Osteoblast (primary cell): ENCODE results near the gene MRPL23. TPM values are rescaled to one million over a fixed set of nuclear protein-coding genes. Genes with fewer than 3 reads are reported as not detected.

ENCODE experiments used
- DNase-seq: peaks from one replicate; pipeline ENCODE4 v3.0.0; 2011; ENCODE audit warnings: low spot score, mixed read lengths; ENCODE audit not compliant: insufficient read length; ENCODE audit errors: missing footprints
- H2AFZ ChIP-seq: 2 replicates; pipeline ENCODE4 v1.6.0; 2011; ENCODE audit warnings: mild to moderate bottlenecking, low read length
- H3K27ac ChIP-seq: 2 replicates; pipeline ENCODE4 v1.5.1; 2011; ENCODE audit warnings: mild to moderate bottlenecking, low read depth, low read length, moderate library complexity
- H3K27me3 ChIP-seq: 2 replicates; pipeline ENCODE4 v1.6.0; 2012; ENCODE audit warnings: mild to moderate bottlenecking, control low read depth, inconsistent platforms, low read length, moderate library complexity; ENCODE audit not compliant: insufficient read depth
- H3K36me3 ChIP-seq: 2 replicates; pipeline ENCODE4 v1.5.1; 2011; ENCODE audit warnings: mild to moderate bottlenecking, low read length, control low read depth, moderate library complexity; ENCODE audit not compliant: insufficient read depth
- H3K4me1 ChIP-seq: 2 replicates; pipeline ENCODE4 v1.5.1; 2011; ENCODE audit warnings: mild to moderate bottlenecking, low read length, control low read depth, moderate library complexity; ENCODE audit not compliant: insufficient read depth
- H3K4me2 ChIP-seq: 2 replicates; pipeline ENCODE4 v1.6.0; 2011; ENCODE audit warnings: mild to moderate bottlenecking, low read length; ENCODE audit not compliant: insufficient read depth
- H3K4me3 ChIP-seq: fragments of 200-600 bp; sonication (generic); 3 replicates; pipeline ENCODE4 v1.5.1; 2012; ENCODE audit warnings: mild to moderate bottlenecking, low read length, inconsistent platforms; ENCODE audit not compliant: insufficient read depth
- H3K79me2 ChIP-seq: 2 replicates; pipeline ENCODE4 v1.6.0; 2012; ENCODE audit warnings: mild to moderate bottlenecking, low read length, control low read depth, inconsistent platforms; ENCODE audit not compliant: insufficient read depth
- H3K9me3 ChIP-seq: 2 replicates; pipeline ENCODE4 v1.5.1; 2011; ENCODE audit warnings: low read depth, low read length, control low read depth
- H4K20me1 ChIP-seq: 2 replicates; pipeline ENCODE4 v1.6.0; 2012; ENCODE audit warnings: mild to moderate bottlenecking, low read length, control low read depth; ENCODE audit not compliant: insufficient read depth
- total RNA-seq: library from RNA; depleted of rRNA; stranded (reverse); fragments of >200 nt; gene quantifications from 2 replicates; pipeline ENCODE4 v1.2.3, GENCODE V29; 2012
- TF ChIP-seq, protein P1 (sequence below): IDR thresholded peaks from 2 replicates; pipeline ENCODE4 v1.5.1; 2011; ENCODE audit warnings: mild to moderate bottlenecking, low read depth, low read length, moderate library complexity; ENCODE audit errors: extremely low read depth

The MRPL23 gene
- total RNA-seq, 1 donor, result 94.5 TPM

DNA sequence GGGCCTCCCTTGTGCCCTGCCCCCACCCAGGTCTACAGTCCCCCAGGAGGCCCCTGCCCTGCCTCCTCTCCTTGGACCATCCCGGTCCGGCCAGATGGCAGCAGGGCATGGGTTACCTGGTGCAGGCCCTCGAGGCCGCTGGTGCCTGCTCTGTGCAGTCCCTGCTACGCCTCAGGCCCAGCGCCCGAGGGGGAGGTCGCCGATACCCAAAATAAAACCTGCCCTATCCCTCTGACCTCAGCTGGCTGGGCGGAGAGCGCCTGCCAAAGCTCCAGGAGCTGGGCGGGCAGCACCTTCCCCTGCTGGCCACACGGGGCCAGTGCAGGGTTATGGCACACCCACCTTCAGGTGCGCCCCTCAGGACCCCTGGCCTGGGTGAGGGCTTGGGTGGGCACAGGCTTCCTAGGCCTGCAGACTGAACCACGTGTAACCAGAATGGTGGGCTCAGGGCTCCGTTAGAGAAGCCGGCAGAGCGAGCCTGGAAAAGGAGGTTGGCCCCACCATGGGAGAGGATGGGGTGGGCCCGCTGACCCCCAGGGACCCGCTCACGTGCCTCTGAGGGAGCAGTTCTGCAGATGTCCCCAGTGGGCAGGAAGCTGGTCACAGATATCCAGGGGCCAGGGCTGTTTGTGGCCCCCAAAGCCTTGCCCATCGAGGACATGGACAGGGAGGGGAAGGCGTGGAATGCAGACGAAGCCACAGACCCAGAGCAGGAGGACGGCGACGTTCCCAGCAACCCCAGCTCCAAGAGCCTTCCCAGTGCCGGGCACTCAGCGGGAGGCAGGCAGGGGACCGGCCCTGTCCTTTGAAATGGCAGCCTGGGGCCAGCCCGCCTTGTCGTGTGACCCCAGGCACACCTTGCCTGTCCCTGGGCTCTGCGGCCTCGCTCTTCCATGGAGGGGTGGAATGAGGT is 29.4 kb upstream of the MRPL23 start:
- no peak overlapping the region for H3K4me2 ChIP-seq
- H3K36me3 ChIP-seq, result no peaks in the 10 kb centered on the region
- no peak overlapping the region for H3K4me3 ChIP-seq
- no peaks in the 10 kb centered on the region for H4K20me1 ChIP-seq
- no peak overlapping the region for H2AFZ ChIP-seq
- H3K79me2 ChIP-seq, result no peaks in the 10 kb centered on the region
- peaks cover 3% of the 10 kb centered on the region for H3K27me3 ChIP-seq
- H3K27ac ChIP-seq, result no peak overlapping the region
- peak; percentile 94 for DNase-seq
- peaks cover 4% of the 10 kb centered on the region for H3K4me1 ChIP-seq
- TF ChIP-seq, protein P1, sequence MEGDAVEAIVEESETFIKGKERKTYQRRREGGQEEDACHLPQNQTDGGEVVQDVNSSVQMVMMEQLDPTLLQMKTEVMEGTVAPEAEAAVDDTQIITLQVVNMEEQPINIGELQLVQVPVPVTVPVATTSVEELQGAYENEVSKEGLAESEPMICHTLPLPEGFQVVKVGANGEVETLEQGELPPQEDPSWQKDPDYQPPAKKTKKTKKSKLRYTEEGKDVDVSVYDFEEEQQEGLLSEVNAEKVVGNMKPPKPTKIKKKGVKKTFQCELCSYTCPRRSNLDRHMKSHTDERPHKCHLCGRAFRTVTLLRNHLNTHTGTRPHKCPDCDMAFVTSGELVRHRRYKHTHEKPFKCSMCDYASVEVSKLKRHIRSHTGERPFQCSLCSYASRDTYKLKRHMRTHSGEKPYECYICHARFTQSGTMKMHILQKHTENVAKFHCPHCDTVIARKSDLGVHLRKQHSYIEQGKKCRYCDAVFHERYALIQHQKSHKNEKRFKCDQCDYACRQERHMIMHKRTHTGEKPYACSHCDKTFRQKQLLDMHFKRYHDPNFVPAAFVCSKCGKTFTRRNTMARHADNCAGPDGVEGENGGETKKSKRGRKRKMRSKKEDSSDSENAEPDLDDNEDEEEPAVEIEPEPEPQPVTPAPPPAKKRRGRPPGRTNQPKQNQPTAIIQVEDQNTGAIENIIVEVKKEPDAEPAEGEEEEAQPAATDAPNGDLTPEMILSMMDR, result peak; percentile 43
- H3K9me3 ChIP-seq, result no peaks in the 10 kb centered on the region

- peaks cover 4% of the 10 kb centered on the region for H3K4me1 ChIP-seq
- peaks cover 3% of the 10 kb centered on the region for H3K27me3 ChIP-seq
- no peak overlapping the region for H3K27ac ChIP-seq
- no peaks in the 10 kb centered on the region for H3K79me2 ChIP-seq
- TF ChIP-seq, protein P1, result peak; percentile 16
- DNase-seq, result peak; percentile 89
- H2AFZ ChIP-seq, result no peak overlapping the region
- no peak overlapping the region for H3K4me3 ChIP-seq
- H4K20me1 ChIP-seq, result no peaks in the 10 kb centered on the region
- no peak overlapping the region for H3K4me2 ChIP-seq
- H3K36me3 ChIP-seq, result no peaks in the 10 kb centered on the region
- H3K9me3 ChIP-seq, result no peaks in the 10 kb centered on the region
Measured at GRCh38 chr11:1918436-1919315, 28.5 kb upstream of the MRPL23 start.

DNA sequence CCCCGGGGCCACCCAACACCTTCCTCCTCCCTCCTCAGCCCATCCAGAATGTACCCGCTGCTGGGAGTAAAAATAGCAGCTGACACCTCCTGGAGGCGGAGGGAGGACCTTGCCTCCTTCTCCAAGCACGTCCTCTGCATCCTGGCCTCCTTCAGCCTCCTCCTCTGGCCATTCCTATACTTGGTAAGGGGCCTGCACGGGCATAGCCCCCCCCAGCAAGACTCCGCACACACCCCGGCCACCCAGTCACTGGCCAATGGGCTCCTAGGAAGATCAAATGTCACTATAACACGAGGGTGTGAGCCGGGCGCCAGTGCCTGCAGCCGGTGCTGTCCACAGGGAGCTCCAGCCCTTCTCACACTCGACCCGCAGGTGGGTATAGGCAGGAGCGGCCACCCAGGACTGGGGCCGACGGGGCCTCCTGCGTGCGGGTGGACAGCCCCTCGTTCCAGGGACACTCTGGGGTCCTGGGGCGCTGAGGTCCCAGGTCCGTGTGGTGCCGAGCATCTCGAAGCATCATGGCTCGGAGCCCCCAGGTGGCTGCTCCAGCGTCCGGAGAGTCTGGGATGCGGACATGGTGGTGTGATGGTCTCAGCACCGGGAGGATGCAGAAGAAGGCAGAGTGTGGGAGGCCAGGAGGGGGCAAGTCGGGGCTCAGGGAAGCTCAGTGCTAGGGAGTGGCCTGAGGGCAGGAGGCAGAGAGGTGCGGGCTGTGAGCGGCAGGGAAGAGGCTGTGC is 27.6 kb upstream of the MRPL23 start, which contains the start of gene TNNT3:
Gene TNNT3, plus strand, starts transcription at position 313 of the 737 bp plus-strand sequence. CDS start 3,172 bp downstream, outside the sequence.
- peak; percentile 91 for DNase-seq
- Histone ChIP-seq H3K9me3 (no peaks in the 10 kb centered on the region), H4K20me1 (no peaks in the 10 kb centered on the region), H3K27me3 (peaks cover 3% of the 10 kb centered on the region), H3K36me3 (no peaks in the 10 kb centered on the region), H3K27ac (no peak within 1 kb of the TSS), H3K79me2 (no peaks in the 10 kb centered on the region), H3K4me2 (no peak within 1 kb of the TSS), H2AFZ (no peak within 1 kb of the TSS), H3K4me3 (no peak within 1 kb of the TSS), H3K4me1 (peaks cover 4% of the 10 kb centered on the region)
- TF ChIP-seq, protein P1, result no peak
